Stimulated activated CD4-positive, alpha-beta T cell treated with anti-CD3 and anti-CD28 coated beads, Interleukin-1b, Interleukin-23, amount 100 ng/mL, for 4 hours (primary cell): Measurements from ENCODE around the gene TTLL11.
"Not testable (repeated sequence)": the region's sequence is repeated elsewhere in the genome, so short reads cannot be mapped to it uniquely, and the experiment has no call there.

Experiments
- DNase-seq, 2 donors: peaks; one replicate each; pipeline ENCODE4 v3.0.0-alpha.2; 2020; ENCODE audit warnings: low read depth in 2 of 2

Gene TTLL11

DNA sequence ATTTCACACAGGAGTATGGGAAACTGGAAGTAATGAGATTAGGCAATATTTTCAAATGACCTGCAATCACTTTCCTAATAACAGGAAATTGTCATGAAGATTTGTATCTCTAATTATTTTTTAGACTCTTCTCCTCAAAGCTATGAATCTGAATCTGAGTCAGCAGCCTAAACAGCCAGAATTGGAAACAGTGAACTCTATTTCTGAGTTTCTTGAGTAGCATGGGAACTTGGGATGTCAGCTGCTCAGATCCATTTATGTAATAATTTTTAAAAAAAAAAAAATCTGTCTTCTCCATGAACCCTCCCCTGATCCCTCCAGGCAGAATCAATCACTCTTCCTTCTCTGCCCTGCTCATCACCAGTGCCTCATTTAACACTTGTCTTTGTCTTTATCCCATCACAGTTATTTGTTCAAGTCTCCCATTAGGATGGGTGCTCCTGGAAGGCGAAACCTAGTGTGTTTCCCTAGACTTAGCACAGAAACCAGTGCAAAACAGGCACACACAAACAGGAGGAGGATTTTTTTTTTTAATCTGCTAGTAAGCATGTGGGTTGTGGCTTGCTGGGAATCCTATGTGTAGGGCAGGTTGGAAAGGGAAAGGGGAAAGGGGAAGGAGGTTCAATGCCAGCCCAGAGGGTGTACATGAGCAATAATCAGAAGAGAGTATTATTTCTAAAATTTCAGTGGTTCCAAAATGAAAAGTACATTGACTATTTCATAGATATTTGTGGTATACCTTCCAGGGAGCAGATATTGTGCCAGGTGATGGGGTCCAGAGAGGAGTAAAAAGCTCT lies 186.8 kb downstream of the TTLL11 start:
- no peak for DNase-seq

GRCh38 chr9:121902461-121903135 lies 190.5 kb downstream of the TTLL11 start:
- DNase-seq: no peak

GRCh38 chr9:121901616-121902015 lies 191.5 kb downstream of the TTLL11 start:
- DNase-seq: no peak

GRCh38 chr9:121900163-121900562 lies 192.9 kb downstream of the TTLL11 start:
- no peak for DNase-seq

DNA sequence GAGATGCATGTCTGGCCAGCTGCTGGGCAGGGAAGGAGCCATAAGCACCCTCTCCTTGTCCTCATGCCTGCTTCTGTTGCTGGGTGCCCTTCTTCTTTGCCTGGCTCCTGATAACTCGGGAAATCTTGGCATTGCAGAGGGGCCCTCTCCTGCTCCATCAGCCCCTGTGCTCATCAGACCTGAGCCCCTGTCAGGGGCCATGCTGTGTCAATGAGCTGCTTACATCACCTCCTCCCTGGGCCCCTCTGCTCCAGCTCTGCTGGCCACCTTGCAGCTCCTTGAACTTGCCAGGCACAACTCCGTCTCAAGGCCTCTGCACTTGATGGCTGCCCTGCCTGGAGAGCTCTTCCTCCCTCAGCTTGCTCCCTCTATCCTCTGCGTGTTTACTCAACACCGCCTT lies 194.3 kb downstream of the TTLL11 start:
- DNase-seq: no peak

DNA sequence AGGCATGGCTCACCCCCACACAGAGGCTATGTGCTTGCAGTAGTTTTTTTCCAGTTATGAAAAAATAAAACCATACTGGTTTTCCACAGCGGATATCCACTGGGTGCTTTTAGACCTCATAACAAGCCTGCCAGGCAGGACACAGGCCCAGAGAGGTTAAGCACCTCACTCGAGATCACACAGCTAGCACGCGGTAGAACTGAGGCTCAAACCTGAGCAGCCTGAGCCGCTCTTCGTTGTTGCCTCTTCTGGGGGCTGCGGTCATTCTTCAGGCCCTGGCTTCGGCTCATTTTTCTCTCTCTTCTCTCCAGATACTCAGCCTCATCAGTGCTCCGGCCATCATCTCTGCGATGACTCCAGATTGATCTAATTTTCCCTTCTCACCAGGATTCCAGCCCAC lies 196.0 kb downstream of the TTLL11 start:
- no peak for DNase-seq

DNA sequence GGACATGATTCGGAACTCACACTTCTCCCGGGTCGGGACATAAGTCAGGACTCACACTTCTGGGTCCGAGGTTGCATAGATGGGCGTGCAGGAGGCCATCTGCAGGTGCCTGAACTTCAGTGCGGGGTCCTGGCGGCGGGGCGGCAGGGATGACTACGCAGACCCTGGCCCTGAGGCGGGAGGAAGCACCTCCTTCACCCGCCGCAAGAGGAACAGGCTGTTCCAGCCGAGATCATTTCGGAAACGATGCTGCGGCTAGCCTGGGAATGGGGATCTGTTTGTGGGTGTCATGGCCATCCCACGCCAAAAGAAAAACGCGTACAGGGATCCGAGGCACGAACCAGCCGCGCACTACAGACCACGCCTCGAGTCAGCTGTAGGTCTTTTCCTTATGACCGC lies 196.6 kb downstream of the TTLL11 start:
- DNase-seq: no peak

GRCh38 chr9:121895818-121896544 lies 197.1 kb downstream of the TTLL11 start:
- no peak for DNase-seq

- DNase-seq: no peak
Observed at GRCh38 chr9:121895358-121895757, 197.8 kb downstream of the TTLL11 start.

DNA sequence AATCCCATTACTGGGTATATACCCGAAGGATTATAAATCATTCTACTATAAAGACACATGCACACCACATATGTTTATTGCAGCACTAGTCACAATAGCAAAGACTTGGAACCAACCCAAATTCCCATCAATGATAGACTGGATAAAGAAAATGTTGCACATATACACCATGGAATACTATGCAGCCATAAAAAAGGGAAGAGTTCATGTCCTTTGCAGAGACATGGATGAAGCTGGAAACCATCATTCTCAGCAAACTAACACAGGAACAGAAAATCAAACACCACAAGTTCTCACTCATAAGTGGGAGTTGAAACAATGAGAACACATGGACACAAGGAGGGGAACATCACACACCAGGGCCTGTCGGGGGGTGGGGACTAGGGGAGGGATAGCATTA lies 198.7 kb downstream of the TTLL11 start:
- not testable (repeated sequence) for DNase-seq

- DNase-seq: no peak
Observed at GRCh38 chr9:121893786-121894185, 199.3 kb downstream of the TTLL11 start.

- DNase-seq: no peak
Observed at GRCh38 chr9:121892706-121893105, 200.4 kb downstream of the TTLL11 start.

DNA sequence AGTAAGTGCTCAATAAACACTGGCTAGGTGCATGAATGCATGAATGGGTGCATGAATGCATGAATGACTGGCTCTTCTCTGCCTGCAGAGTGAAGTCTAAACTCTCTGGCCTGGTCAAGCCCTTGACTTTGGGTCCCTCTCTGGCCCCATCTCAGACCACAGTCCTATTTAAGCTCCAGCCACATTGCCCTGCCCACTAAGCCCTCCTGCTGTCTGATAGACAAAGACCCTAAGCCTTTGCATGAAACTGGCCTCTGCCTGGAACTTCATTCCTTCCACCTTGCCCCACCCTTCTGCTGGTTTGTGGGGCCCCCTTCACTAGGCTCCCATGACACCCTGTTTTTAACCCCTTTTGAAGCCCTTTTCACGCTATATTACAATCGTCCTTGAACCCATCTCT lies 202.4 kb downstream of the TTLL11 start:
- no peak for DNase-seq

DNA sequence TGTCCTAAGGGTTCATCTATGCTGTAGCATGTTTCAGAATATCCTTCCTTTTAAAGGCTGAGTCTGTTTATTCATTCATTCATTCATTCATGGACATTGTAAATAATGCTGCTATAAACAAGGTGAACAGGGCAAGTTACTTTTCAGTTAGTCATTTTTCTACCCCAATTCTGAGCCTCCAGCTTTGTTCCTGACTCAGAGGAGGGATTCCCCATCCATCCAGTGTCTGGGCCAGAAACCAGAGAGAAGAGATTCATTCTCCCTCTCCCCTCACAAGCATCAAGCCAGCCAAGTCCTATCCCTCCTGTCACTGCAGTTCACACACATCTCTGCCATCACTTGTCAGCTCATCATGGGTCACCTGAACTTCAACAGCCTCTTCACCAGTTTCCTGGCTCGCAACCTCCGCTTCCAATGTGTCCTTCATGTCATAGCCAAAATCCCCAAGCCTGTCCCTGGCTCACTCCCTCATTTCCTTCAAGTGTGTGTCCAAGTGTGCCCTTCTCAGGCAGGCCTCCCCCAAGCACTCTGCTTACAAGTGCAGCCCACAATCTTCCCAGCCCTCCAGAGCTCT lies 203.0 kb downstream of the TTLL11 start:
- no peak for DNase-seq

GRCh38 chr9:121888438-121888775 lies 204.7 kb downstream of the TTLL11 start:
- DNase-seq: no peak

- DNase-seq: no peak
Observed at GRCh38 chr9:121887553-121888437, 205.3 kb downstream of the TTLL11 start.

GRCh38 chr9:121886759-121887485 lies 206.2 kb downstream of the TTLL11 start:
- DNase-seq: no peak

- DNase-seq: no peak
Observed at GRCh38 chr9:121885345-121885901, 207.7 kb downstream of the TTLL11 start.

DNA sequence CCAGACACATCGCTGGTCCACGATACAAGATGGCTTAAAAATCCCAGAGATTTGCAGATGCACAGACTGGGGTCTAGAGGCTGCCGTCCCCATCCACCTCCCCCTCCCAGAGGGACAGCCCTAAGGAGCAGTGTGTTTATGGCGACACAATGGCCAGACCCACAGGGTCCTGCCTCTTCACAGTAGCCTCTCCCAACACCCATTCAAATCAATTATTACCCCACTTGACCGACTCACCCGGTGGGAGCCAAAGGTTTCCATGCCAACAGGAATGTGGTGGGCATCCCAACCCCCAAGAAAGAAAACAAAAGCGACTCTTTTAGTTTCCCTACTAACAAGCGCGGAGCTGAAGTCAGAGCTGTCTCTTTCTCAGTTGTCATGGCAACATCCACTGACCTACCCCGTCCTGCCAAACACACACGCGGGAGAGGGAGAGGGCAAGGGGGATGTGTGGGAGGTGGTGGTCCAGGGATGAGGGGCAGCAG lies 209.0 kb downstream of the TTLL11 start:
- no peak for DNase-seq
